HepG2 (cell line): Measurements from ENCODE around the gene ZNF195. TPM values are rescaled to one million over a fixed set of nuclear protein-coding genes. Genes with fewer than 3 reads are reported as not detected.

ENCODE experiments used
- ATAC-seq: fragments of 200-7000 bp; cut with Tn5 transposase; 3 replicates; pipeline ENCODE4 v1.9.1; 2020; ENCODE audit warnings: mild to moderate bottlenecking, moderate library complexity
- BruUV-seq: library from RNA; stranded (reverse); fragments of 400-500 nt; replicated peaks from 2 replicates; lab custom pipeline; 2021; lab: Mats Ljungman, UMichigan
- CTCF ChIA-PET: fragments of 300-600 bp; formaldehyde crosslinking; extraction: SDS; loops from one replicate; lab custom pipeline; 2021; ENCODE audit warnings: low total read pairs, inconsistent platforms, low intra/inter-chr PET ratio; lab: Yijun Ruan, JAX
- POLR2A ChIA-PET: fragments of 350-600 bp; sonication (Branson Sonifier 250); formaldehyde crosslinking; loops from one replicate; lab custom pipeline; 2020; ENCODE audit warnings: antibody characterized with exemption, inconsistent platforms; lab: Yijun Ruan, JAX
- DNase-seq: peaks from one replicate; pipeline ENCODE4 v3.0.0-alpha.2; 2015; ENCODE audit warnings: low spot score
- FAIRE-seq: peaks from 3 replicates; lab custom pipeline; 2011; peaks lifted over from hg19 to GRCh38; lab: Jason Lieb, UNC
- H2AFZ ChIP-seq: one replicate; pipeline ENCODE4 v1.6.1; 2011; ENCODE audit warnings: low read length, inconsistent platforms
- H3K27ac ChIP-seq: fragments of 300-600 bp; 3 replicates; pipeline ENCODE4 v1.8.0; 2011; ENCODE audit warnings: mixed run types, mild to moderate bottlenecking, mixed read lengths, low read length, inconsistent platforms; ENCODE audit not compliant: insufficient read depth; ENCODE audit errors: extremely low read length
- H3K27me3 ChIP-seq, 2 experiments: fragments of 200-600 bp in 1 of 2; 2 replicates in 1 of 2; 3 replicates in 1 of 2; pipeline versions ENCODE4 v1.6.0 to v1.8.0; 2011; ENCODE audit warnings: low read length in 2 of 2, mild to moderate bottlenecking in 2 of 2, moderate library complexity in 2 of 2, inconsistent platforms in 1 of 2; ENCODE audit not compliant: insufficient read depth in 2 of 2, control insufficient read depth in 1 of 2
- H3K36me3 ChIP-seq, 2 experiments: fragments of 200-600 bp in 1 of 2; replicated peaks in 1 of 2; 2 replicates in 1 of 2; 3 replicates in 1 of 2; pipeline versions ENCODE4 v1.5.1 to v1.8.0; 2011; ENCODE audit warnings: low read length in 2 of 2, inconsistent platforms in 1 of 2; ENCODE audit not compliant: insufficient read depth in 2 of 2, control insufficient read depth in 1 of 2
- H3K4me1 ChIP-seq: 2 replicates; pipeline ENCODE4 v1.5.1; 2012; ENCODE audit warnings: low read length, inconsistent platforms; ENCODE audit not compliant: insufficient read depth
- H3K4me2 ChIP-seq: 2 replicates; pipeline ENCODE4 v1.6.0; 2011; ENCODE audit warnings: low read depth, low read length, inconsistent platforms
- H3K4me3 ChIP-seq, 3 experiments: fragments of 200-600 bp in 1 of 3; sonication (generic), shearing (Covaris generic) in 1 of 3; replicated peaks in 1 of 3; 2 replicates each; pipeline ENCODE4 v1.5.1; 2011 to 2016; ENCODE audit warnings: low read length in 3 of 3, inconsistent platforms in 2 of 3, low read depth in 2 of 3, mild to moderate bottlenecking in 2 of 3, control low read depth in 1 of 3, mixed read lengths in 1 of 3; ENCODE audit not compliant: insufficient read depth in 1 of 3
- H3K79me2 ChIP-seq: one replicate; pipeline ENCODE4 v1.6.1; 2011; ENCODE audit warnings: low read length, inconsistent platforms; ENCODE audit not compliant: insufficient read depth
- H3K9ac ChIP-seq: 2 replicates; pipeline ENCODE4 v1.6.0; 2011; ENCODE audit warnings: mild to moderate bottlenecking, low read depth, low read length, inconsistent platforms; ENCODE audit not compliant: insufficient read depth
- H3K9me3 ChIP-seq: 2 replicates; pipeline ENCODE4 v1.5.1; 2012; ENCODE audit warnings: mild to moderate bottlenecking, low read length
- H4K20me1 ChIP-seq: 2 replicates; pipeline ENCODE4 v1.6.0; 2011; ENCODE audit warnings: inconsistent platforms, mild to moderate bottlenecking, low read length, moderate library complexity; ENCODE audit not compliant: insufficient read depth
- ARNT2 ChIP-seq: sonication (generic); formaldehyde crosslinking; IDR thresholded peaks from 2 replicates; pipeline ENCODE4 v1.8.0; 2022; ENCODE audit warnings: mild to moderate bottlenecking, low read depth, missing genetic modification reagents, moderate library complexity
- CCDC6 ChIP-seq: sonication (generic); formaldehyde crosslinking; IDR thresholded peaks from 2 replicates; pipeline ENCODE4 v1.8.1; 2022; ENCODE audit warnings: mild to moderate bottlenecking, missing genetic modification reagents, moderate library complexity
- JUN ChIP-seq: sonication (generic); formaldehyde crosslinking; IDR thresholded peaks from 2 replicates; pipeline ENCODE4 v1.4.0; 2020; ENCODE audit warnings: mild to moderate bottlenecking, missing genetic modification reagents
- KAT7 ChIP-seq: IDR thresholded peaks from 2 replicates; pipeline ENCODE4 v1.6.1; 2018; ENCODE audit warnings: borderline replicate concordance, missing compliant biosample characterization
- THAP7 ChIP-seq: sonication (generic); formaldehyde crosslinking; IDR thresholded peaks from 2 replicates; pipeline ENCODE4 v1.8.1; 2023; ENCODE audit warnings: mild to moderate bottlenecking, missing genetic modification reagents
- TP53 ChIP-seq: sonication (generic); formaldehyde crosslinking; conservative IDR thresholded peaks from 2 replicates; pipeline ENCODE4 v1.4.0; 2020; ENCODE audit warnings: missing genetic modification reagents
- ZBTB25 ChIP-seq: IDR thresholded peaks from 2 replicates; pipeline ENCODE4 v1.6.1; 2018; ENCODE audit warnings: missing genetic modification reagents
- ZBTB49 ChIP-seq: sonication (generic); formaldehyde crosslinking; IDR thresholded peaks from 2 replicates; pipeline ENCODE4 v1.4.0; 2020; ENCODE audit warnings: missing genetic modification reagents, borderline replicate concordance
- ZFYVE20 ChIP-seq: sonication (generic); formaldehyde crosslinking; IDR thresholded peaks from 2 replicates; pipeline ENCODE4 v1.8.0; 2023; ENCODE audit warnings: low read depth, mild to moderate bottlenecking, moderate library complexity, missing genetic modification reagents, borderline replicate concordance
- ZMYM4 ChIP-seq: sonication (generic); formaldehyde crosslinking; IDR thresholded peaks from 2 replicates; pipeline ENCODE4 v1.8.1; 2023; ENCODE audit warnings: mild to moderate bottlenecking, missing genetic modification reagents
- ZNF446 ChIP-seq: sonication (generic); formaldehyde crosslinking; IDR thresholded peaks from 2 replicates; pipeline ENCODE4 v1.5.0; 2020; ENCODE audit warnings: mild to moderate bottlenecking, missing genetic modification reagents
- ZNF562 ChIP-seq: sonication (generic); formaldehyde crosslinking; IDR thresholded peaks from 2 replicates; pipeline ENCODE4 v1.8.0; 2022; ENCODE audit warnings: missing genetic modification reagents, borderline replicate concordance
- ZNF567 ChIP-seq: sonication (generic); formaldehyde crosslinking; IDR thresholded peaks from 2 replicates; pipeline ENCODE4 v1.8.1; 2023; ENCODE audit warnings: mild to moderate bottlenecking, missing genetic modification reagents, borderline replicate concordance
- ZNF598 ChIP-seq: sonication (generic); formaldehyde crosslinking; IDR thresholded peaks from 2 replicates; pipeline ENCODE4 v1.5.1; 2020; ENCODE audit warnings: mild to moderate bottlenecking, missing genetic modification reagents, borderline replicate concordance
- ZNF709 ChIP-seq: sonication (generic); formaldehyde crosslinking; IDR thresholded peaks from 2 replicates; pipeline ENCODE4 v1.5.0; 2020; ENCODE audit warnings: mild to moderate bottlenecking, missing genetic modification reagents
- ZNF839 ChIP-seq: sonication (generic); formaldehyde crosslinking; IDR thresholded peaks from 2 replicates; pipeline ENCODE4 v1.4.0; 2020; ENCODE audit warnings: missing genetic modification reagents, mild to moderate bottlenecking, borderline replicate concordance
- WGBS: methylation state at CpG from one replicate; pipeline ENCODE4 v1.1.6; 2017; ENCODE audit warnings: low lambda C conversion rate; 5-methylcytosine and 5-hydroxymethylcytosine counted together
- in situ Hi-C: cut with HindIII; loops from 2 replicates; pipeline ENCODE4 v1.10.0; 2017; ENCODE audit warnings: low pct_unique_long_range_greater_than_20kb; ENCODE audit not compliant: extremely low pct_ligation_motif_present
- intact Hi-C: fragments of 100-400 bp; cut with micrococcal nuclease; formaldehyde crosslinking; loops from one replicate; pipeline ENCODE4 v1.10.0; 2022; ENCODE audit not compliant: unreplicated experiment
- polyA plus RNA-seq, 8 experiments: library from polyadenylated mRNA; depleted of rRNA in 3 of 8; stranded (reverse) in 7 of 8; unstranded in 1 of 8; fragments of >200 nt; fragmentation: Illumina TruSeq in 4 of 8; extraction: Trizol in 4 of 8; gene quantifications; 2 replicates each; pipeline versions ENCODE4 v1.2.1 to v1.2.3, GENCODE V29; 2011 to 2016; ENCODE audit warnings: low read depth in 4 of 8, missing spikeins in 1 of 8, mixed read lengths in 1 of 8; ENCODE audit not compliant: insufficient read depth in 1 of 8
- total RNA-seq, 5 experiments: library from RNA; depleted of rRNA; stranded (reverse); fragments of >200 nt; fragmentation: Illumina TruSeq; extraction: Trizol; gene quantifications; 2 replicates each; pipeline ENCODE4 v1.2.3, GENCODE V29; 2016; ENCODE audit warnings: low read depth in 1 of 5

The ZNF195 gene
- total and polyA plus RNA-seq, 2 of the 13 experiments (the other 11 are each of a cell fraction or from before 2014, with no cell fraction given), result 17.3 to 31.4 TPM

GRCh38 chr11:3369366-3369765 lies 9.6 kb downstream of the ZNF195 start (continued):
- TF ChIP-seq ZNF709, result no peak
- TF ChIP-seq ZBTB25 (CRISPR knock-in tag), result no peak
- TF ChIP-seq, all 625 proteins: peak for 0

- Histone ChIP-seq H3K36me3 (peaks cover 16 to 88% of the 10 kb centered on the region in 2 experiments), H3K4me1 (no peaks in the 10 kb centered on the region)
- TF ChIP-seq ZNF839 (CRISPR knock-in tag) (no peak), ZBTB49 (no peak), KAT7 (no peak), THAP7 (CRISPR knock-in tag) (no peak), ZFYVE20 (CRISPR knock-in tag) (no peak), ZNF598 (CRISPR knock-in tag) (no peak), TP53 (CRISPR knock-in tag) (no peak), ZNF446 (no peak), JUN (no peak), ARNT2 (no peak), ZMYM4 (CRISPR knock-in tag) (no peak), ZNF567 (CRISPR knock-in tag) (no peak), CCDC6 (no peak), ZNF562 (CRISPR knock-in tag) (no peak)
- TF ChIP-seq, all 625 proteins: peak for 0
- no peak for DNase-seq
- H3K4me2 ChIP-seq, result no peak overlapping the region
- CTCF ChIA-PET, result no interaction called here
- no peak for FAIRE-seq
- TSS peak; percentile 9 for BruUV-seq
- POLR2A ChIA-PET, result no interaction called here
- no peak overlapping the region for H2AFZ ChIP-seq
- WGBS, result 95% methylated on average over 2 of the region's 3 CpGs
- in situ Hi-C loops, result no loop called here
- no peaks in the 10 kb centered on the region for H3K27me3 ChIP-seq
- no peaks in the 10 kb centered on the region for H4K20me1 ChIP-seq
- no peak overlapping the region for H3K27ac ChIP-seq
- peaks cover 18% of the 10 kb centered on the region for H3K79me2 ChIP-seq
- ATAC-seq, result no peak
- intact Hi-C loops, result no loop called here
- H3K4me3 ChIP-seq, result no peak overlapping the region
- H3K9me3 ChIP-seq, result peaks cover 24% of the 10 kb centered on the region
- H3K9ac ChIP-seq, result no peak overlapping the region
These were observed 10.7 kb downstream of the ZNF195 start for GRCh38 chr11:3368199-3368598.
